Fibroblast of skin of right quadriceps (primary cell): Measurements from ENCODE around the gene LRCH4.
A peak's percentile ranks its signal among the peaks of the same experiment; 100 is the strongest.

ENCODE experiments used
- DNase-seq: peaks from one replicate; pipeline ENCODE4 v3.0.0-alpha.2; 2013

The LRCH4 gene

DNA sequence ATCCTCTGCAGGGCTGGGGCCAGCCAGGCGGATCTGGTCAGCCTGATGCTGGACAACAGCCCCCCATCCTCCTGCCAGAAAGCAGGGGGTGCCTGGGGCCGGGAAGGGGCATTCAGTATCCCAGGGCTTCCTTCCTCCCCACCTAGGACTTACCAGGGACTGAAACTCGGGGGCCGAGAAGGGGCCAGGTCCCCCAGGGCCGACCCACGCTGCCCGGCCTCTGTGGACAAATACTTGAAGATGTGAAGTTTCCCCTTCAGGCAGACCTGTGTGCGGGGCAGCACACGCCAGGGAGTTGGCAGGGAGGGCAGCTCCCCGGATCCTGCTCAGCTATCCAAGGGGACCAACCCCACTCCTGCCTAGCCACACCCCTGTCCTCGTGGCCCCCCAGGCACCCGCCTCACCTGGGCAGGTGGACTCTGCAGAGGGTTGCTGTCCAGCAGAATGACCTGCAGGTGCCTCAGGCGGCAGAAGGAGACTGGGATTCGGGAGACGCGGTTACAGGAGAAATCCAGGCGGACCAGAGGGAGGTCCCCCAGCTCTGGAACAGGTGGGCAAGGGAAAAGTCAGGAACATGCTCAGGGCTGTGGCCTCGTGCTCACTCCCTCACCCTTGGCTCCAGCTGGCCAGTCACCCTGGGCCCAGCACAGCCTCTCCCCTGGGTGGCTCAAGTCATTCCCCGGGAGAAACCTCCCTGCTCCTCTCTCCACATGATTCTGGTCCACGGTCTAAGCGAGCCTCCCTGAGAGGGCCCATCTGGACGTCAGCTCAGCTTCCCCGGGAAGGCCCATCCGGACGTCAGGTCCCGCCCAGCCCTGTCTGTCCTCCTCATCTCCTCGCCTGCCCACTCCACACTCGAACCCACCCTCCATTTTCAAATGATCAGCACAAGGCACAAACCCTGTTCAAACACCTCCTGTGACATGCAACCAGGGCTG, 7.4 kb downstream of the LRCH4 start:
- DNase-seq = no peak

DNA sequence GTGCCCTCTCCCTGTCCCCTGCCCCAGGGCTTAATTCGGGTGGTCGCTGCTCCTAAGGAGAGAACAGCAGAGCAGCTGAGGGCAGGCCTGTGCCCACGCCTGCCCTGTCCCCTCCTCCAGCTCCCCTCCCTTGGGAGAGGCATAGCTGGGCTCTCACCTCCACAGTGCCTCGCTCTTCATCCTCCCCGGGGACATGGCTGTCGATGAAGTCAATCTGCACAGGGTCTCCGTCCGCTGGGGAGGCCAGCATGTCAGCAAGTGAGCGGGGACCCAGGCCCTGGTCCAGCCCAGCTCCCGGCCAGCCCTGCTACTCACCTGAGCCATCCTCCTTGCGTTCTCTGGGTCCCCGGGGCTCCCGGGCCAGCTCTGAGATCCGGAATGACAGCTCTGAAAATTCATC, 8.4 kb downstream of the LRCH4 start:
- no peak for DNase-seq

DNA sequence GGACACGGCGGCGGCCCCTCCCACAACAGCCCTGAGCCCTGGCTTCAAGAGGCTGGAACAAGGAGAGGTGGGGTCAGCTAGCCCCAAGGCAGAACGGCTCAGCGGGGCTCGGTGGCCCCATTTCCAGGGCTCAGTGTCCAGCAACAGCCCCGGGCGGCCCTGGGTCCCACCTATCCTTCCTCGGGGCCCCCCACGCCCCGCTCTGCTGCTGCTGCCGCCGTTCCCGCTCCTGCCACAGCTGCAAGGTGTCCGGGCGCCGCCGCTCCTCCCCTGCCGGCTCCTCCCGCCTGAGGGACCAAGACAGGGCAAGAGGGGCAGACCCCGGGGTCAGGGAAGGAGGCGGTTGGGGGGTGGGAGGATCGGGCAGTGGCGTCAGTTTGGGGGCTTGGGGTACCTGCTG, 8.8 kb downstream of the LRCH4 start:
- DNase-seq = no peak

DNA sequence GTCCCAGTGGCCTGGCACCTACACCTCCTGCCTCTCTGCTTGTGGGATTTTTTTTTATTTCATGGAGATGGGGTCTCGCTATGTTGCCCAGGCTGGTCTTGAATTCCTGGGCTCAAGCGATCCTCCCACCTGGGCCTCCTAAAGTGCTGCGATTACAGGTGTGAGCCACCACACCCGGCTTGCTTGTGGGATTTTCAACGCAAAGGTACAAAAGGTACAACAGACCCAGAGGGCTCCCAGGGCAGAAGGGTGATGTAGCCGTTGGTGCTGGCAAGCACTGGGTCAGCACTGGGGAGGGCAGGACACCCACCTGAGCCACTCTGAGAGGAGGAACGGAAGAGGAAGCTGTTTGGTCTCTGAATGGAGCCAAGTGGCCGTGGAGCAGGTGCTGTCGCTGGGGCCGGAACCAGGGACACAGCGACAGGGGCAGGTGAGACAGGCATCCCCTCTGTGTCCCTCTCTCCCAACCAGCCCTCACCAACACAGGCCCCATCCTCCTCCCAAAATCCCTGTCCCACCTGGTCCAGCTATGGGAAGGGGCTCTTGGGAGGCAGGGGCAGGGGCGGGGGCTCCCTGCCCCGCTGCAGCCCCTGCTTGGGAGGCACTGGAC, 9.4 kb downstream of the LRCH4 start:
- DNase-seq = no peak

DNA sequence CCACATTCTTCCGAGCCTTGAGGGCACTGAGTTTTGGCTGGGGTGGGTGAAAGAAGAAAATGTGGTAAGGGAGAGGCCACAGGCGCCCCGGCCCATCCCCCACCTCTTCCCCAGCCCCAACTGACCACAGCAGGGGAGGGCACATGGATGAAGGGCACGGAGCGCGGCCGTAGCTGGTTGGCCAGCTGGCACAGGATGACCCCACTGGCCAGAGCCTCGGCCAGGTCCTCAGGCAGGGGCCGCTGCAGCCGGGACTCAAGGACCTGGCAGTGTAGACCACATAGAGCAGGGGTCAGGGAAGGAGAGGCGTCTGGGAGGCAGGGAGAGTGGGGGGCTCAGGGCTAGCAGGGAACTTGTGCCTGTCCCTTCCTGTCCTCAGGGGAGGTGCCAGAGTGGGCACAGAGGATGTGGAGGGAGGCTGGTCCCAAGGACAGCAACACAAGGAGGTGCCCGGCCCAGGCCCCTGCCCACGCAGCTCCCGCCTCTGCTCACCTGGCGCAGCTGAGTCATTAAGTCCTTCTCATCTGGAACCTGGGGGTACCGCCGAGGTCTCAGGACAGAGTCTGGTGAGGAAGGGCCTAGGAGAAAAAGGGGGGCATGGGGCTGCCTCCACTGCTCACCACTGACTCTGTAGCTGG, 10.1 kb downstream of the LRCH4 start:
- no peak for DNase-seq

DNA sequence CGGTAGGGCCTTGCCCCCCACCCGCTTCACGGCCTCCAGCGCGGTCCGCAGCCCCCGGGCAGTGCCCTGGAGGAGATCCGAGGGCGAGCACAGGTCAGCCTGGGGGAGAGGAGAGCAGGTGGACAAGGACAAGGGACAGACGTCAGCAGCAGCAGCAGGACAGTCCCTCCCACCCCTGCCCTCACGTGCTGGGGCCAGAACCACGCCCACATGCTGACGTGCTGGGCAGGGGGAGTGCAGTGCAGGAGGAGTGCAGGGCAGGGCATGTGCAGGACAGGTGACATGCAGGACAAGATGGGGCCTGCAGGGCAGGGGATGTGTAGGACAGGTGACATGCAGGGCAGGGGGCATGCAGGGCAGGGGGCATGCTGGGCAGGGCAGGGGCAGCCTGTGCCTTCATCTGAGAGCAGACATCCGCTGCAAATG, 10.7 kb downstream of the LRCH4 start:
- DNase-seq = no peak

DNA sequence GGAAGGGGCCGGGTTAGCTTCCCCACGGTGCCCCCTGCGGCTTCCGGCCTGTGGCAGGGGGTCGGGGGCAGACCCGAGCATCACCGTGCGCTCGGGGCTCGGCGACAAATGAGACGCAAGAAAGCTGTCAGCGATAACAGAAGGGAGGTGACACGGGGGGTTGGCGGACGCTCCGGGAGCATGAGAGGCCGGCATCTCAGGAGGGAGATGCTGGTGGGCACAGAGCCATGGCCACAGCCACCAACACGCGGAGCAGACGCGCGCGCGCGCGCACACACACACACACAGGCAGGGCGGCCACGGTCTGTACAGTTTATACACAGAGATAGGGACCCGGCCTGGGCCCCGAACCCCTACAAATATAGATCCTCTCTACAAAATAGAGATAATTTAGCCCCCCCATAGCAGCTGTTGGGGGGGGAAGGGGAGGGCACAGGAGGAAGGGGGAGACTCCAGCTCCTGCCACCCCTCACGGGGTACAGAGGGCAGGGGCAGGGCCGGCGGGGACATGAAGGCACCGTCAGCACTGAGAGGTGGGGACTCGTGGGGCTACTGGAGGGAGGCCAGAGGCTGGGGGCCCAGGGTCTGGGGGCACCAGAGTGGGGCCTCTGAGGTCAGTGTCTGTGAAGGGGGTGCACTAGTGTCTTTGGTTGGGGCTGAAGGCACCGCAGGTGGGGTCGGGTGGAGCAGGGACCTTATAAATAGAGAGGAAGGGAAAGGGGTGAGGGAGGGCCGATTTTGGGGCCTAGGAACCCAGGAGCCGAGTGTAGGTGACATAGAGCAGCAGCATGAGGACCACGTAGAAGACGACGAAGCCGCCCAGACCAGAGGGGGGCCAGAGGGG, 11.3 kb downstream of the LRCH4 start:
- no peak for DNase-seq

DNA sequence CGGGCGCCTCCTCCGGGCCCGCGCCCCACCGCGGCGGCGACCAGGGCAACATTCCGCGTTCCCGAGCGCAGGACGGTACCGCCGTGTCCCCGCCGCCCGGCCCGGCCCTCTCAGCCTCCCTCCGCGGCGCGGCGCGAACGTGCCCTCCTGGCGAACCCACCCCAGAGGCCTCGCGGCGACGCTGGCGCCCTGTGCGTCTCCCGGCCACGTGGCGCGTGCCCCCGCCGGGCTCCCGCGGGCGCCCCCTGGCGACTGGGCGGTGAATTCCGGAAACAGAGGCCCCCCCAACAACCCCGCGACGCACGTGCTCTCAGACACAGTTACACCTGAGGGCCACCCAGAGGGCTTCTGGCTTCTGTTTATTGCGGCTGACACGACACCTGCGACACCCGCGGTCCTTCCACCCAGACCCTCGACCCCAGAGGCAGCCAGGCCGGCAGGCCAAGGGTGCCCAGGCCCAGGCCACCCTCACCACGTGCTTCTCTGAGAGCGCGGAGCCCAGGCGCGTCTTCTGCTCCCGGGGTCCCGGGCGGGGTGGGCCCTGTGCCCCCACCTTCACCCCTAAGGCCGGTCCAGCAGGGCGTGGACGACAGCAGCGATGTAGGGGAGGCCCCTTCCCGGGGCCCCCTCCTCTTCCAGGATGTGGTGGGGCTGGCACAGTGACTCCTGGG, 12.1 kb downstream of the LRCH4 start, which contains the start of gene SAP25:
Gene SAP25, minus strand, starts transcription at position 210 of the 671 bp plus-strand sequence. Its CDS starts 158 bp downstream, at position 52.
- no peak for DNase-seq

DNA sequence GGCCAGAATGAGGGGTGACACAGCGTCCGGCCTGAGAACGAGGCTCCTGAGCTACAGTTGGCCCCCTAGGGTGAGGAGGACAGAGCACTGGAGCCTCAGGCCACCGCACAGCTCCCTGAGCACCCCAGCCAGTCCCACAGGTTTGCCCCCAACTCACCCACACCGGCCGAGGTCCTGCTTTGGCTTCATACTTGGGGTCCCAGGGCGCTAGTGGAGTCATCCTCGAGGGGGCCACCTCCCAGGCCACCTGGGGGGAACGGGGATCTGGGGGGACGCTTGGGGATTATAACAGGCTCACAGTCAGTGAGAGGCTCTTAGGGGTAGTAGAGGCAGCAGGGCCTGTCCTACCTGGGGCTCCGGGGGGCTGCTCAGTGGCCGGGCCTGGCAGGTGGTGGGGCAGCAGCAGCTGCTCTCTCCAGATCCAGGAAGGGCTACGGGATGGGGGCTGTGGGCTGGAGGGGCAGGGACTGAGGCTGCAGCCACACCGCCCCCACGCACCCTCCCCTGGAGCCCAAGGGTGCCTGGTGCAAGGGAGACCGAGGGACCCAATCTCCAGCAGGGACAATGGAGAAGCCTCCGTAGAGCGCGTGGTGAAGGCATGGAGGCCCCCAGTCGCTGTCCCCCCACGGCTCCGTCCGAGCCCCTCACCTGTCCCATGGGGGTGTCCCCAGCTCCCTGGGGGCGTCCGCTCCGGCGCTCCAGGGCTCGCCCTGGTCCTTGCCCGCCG, 12.8 kb downstream of the LRCH4 start:
- DNase-seq = no peak

DNA sequence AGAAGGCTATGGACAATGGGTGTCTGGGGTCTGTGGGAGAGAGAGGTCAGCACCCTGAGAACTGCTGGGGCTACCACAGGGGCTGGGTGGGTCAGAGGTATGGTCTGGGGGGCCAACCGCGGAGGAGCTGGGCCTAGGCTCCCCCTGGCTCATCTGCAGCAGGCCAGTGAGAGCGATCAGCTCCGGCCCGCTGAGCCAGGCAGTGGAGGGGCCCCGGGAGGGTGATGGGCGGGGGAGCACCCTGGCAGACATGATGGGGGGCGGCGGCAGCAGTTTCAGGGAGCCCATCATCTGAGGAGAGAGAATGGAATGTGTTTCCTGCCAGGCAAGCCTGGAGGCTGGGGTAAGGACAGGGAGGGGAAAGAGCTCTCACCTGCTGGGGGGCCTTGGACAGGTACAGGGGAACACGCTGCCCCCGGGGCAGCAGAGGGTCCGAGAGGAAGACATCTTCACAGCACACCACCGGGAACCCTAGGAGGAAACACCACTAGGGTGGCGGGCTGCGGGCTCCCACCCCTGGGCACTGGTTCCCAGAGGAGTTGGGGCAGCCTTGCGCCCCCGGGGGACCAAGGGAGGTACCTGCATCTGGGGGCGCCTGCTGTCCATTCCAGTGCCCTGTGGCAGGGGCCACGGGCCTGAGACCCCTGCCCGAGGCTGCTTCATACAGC, 13.5 kb downstream of the LRCH4 start:
- no peak for DNase-seq

DNA sequence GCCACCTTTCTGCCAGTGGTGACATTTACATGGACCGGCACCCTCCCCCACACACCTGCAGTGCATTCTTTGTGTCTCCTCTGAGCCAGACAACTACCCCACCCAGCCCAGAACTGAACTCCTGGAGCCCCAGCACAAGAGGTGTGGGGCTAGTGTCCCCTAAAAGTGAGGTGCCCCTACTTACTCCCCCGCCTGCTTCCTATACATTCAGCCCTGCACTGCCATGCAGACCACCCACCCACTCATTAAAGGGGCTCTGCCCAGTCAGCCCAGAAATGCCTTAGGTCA, 14.2 kb downstream of the LRCH4 start:
- DNase-seq = no peak

DNA sequence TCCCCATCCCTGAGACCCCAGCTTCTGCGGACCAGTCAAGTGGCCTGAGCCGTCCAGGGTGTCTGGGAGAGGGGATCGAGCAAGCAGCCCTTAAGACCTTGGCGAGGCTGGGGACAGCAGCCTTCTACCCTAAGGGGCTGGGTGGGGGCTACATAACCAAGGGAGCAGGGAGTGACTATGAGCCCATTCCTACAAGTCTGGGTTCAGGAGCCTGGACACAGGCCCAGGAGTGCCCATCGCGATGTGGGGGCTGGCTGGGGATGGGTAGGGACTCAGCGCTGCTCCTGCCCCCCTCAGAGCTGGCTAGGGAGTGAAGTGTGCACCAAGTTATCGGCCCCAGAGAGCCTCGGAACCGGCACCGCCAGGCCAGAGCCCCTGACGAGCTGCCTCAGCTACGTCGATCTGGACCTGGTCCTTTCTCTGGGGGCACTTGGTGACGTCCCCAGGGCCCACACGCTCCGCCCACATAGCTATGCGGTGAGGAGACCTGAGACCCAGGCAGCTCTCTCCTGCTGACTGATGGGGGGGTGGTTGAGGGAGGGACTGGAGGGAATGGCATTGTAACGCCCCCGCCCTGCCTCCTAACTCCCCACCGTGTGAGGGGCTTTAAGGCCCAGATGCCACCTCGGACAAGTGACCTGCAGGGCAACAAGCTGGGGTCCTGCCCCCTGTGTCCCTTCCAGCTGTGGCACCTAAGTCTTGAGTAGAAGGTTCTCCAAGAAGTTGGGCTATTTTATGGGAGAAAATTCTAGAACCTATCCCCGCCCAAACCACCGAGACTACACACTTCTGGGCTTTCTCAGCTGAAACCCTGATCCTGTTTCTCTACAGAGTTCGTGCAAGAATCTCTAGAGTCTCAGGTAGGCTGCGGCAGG, 14.7 kb downstream of the LRCH4 start:
- DNase-seq = peak; percentile 35

DNA sequence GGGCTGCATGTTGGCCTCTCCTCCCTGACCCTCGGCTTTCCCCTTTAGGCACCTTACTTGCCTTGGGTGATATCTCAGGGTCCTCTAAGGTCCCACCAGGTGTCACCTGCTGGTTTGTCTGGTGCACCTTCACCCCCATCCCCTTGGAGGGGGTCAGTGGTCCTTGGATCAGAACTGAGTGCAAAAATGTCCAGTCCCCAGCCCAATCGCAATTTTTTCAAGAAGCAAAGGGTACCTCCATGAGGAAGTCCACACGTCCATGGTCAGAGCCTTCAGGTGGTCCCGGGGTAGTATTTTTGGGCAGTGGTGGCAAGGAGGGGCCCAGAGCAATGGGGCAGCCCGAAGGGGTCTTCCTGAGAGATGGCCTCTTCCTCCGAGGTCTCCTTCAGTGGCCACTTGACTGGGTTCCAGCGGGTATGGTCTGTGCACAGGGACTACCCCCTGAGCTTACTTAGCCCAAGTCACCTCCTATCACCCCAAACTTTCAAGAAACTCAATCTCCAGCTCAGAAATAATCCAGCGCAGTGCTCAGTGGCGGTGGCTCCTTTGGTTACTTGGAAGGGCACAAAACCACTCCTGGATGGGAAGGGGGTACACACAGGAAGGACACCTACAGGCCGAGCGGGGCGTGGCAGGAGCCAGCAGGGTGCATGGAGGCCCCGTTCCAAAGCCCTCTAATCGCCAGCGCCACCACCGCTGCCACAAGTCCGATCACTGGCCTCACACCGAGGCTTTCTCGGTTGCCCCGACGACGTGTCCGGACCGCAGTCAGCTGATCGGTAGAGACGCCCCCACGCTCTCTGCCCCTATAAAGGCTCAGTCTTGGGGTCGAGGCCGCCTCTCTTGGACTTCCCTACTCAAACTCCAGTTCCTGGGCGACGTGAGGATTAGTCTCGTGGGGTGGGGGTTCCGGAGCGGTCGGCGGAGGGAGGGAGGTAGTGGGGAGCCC, 16.8 kb downstream of the LRCH4 start:
- no peak for DNase-seq

DNA sequence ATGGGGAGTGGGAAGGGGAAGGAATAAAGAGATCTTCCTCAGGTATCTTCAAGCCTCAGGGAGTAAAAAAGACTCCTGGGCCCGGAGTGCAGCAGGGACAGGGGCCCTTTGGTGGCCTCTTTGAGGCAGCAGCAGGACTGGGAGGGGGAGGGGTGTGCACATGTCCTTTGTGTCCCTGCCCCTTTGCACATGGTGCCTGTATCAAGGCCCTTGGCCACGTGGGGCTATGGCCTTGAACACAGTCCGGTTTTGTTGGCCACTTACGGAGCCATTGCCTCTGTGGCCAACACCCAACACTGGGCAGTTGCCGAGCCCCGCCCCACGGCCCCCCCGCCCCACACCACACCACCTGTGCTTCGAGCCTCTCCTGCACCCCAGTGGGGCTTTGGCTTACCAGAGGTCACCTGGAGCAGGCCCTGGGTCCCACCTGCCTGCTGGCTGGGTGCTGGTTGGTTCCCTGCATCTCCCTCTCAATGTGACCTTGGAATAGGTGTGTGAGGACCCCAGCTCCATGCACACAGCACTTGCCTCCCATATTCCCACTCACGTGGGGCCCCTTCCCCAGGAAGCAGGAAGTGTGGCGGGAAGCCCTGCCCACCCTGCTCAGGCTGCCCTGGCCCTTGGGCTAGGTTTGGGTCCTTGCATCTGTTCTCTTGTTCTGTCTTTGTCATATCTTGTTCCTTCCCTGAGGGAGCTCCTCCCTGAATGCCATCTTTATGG, 17.6 kb downstream of the LRCH4 start:
- DNase-seq = no peak

DNA sequence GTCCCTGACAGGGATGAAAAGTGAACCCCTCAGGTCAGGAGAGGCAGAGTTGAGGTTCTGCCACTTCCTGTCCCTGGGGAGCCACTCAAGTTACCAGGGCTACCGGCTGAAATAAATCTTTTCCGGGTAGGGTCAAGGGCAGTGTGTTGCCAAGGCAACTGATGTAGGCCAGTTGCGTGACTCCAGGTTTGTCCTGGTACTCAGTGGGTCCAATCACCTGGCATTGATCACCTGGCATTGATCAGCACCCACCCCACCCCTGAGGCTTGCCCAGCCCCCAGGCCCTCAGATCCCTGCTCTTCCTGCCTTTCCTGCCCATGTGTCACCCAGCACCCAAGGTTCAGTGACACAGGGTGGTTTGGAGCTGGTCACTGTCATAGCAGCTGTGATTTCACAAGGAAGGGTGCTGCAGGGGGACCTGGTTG, 18.2 kb downstream of the LRCH4 start:
- no peak for DNase-seq

DNA sequence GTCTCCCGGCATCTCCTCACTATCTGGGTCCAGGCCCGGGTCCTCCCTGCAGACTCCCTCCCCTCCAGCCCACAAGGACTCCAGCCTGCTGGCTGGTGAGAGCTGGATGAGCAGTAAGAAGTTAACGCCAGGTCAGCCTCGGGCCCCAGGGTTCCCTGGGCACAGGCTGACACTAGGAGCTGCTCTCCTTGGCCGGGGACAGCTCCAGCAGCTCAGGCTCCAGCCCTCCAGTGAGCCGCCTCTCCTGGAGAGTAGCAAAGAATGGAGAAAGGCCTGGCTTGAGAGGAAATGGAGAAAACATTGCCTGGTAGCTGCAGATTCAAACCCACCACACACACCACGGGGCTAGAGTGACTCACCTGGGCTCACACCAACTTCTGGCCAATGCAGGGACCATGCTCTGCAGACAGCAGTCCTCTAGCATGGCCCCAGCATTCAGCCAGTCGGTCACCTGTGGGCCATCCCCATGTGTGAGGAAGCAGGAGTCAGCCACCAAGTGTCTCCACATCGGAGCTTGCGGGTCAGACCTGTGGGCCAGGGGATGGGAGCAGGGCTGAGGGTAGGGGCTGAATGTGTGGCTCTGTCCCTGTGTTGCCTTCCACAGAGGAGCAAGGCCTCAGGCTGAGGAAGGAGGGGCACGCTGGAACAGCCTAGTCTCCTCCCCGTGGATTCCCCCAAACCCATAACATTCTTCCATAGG, 18.7 kb downstream of the LRCH4 start:
- DNase-seq = no peak

DNA sequence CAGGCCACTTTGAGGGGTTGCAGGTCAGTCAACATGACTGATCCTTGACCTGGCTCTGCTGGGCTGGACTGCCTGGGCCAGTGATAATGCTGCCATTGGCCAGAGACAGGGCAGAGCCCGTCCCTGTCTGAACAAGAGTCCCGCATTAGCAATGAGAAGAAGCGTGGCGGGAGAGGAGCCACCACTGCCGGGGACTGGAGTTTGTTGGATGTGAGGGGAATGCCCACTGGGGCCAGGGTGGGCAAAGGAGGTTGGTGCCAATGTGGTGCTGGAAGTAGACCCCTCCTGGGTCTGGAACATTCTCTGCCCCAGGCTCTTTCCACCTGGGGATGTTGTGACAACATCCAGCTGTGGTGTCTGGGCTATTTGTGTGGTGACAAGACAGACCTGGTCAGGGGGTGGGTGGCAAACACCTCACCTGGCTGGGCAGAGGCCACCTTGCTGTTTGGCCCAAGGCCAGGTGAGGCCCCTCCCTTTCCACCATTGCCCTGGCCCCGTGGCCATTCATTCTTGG, 19.9 kb downstream of the LRCH4 start:
- DNase-seq = no peak
